HepG2 (cell line): Measurements from ENCODE around the gene C15orf62. TPM values are rescaled to one million over a fixed set of nuclear protein-coding genes. Genes with fewer than 3 reads are reported as not detected.

ENCODE experiments used
- ERF ChIP-seq: IDR thresholded peaks from 2 replicates; pipeline ENCODE4 v1.6.1; 2018; ENCODE audit warnings: missing biosample characterization, missing genetic modification reagents
- IKZF5 ChIP-seq: IDR thresholded peaks from 2 replicates; pipeline ENCODE4 v1.6.1; 2018; ENCODE audit warnings: missing genetic modification reagents, mild to moderate bottlenecking, missing compliant biosample characterization
- KDM3A ChIP-seq: IDR thresholded peaks from 2 replicates; pipeline ENCODE4 v1.6.1; 2018; ENCODE audit warnings: low read depth, missing compliant biosample characterization
- KMT2B ChIP-seq: IDR thresholded peaks from 2 replicates; pipeline ENCODE4 v1.6.1; 2016; ENCODE audit warnings: missing genetic modification reagents, missing compliant biosample characterization
- MIER3 ChIP-seq: IDR thresholded peaks from 2 replicates; pipeline ENCODE4 v1.6.1; 2016; ENCODE audit warnings: missing compliant biosample characterization, borderline replicate concordance
- NFYB ChIP-seq: sonication (generic); formaldehyde crosslinking; IDR thresholded peaks from 2 replicates; pipeline ENCODE4 v1.4.0; 2020; ENCODE audit warnings: missing genetic modification reagents
- TFE3 ChIP-seq: IDR thresholded peaks from 2 replicates; pipeline ENCODE4 v1.6.1; 2016
- ZNF609 ChIP-seq: sonication (generic); formaldehyde crosslinking; IDR thresholded peaks from 2 replicates; pipeline ENCODE4 v1.4.0; 2020; ENCODE audit warnings: mild to moderate bottlenecking, missing genetic modification reagents, borderline replicate concordance
- ZNF720 ChIP-seq: sonication (generic); formaldehyde crosslinking; IDR thresholded peaks from 2 replicates; pipeline ENCODE4 v1.4.0; 2020; ENCODE audit warnings: missing genetic modification reagents
- ZNF770 ChIP-seq: sonication (generic); formaldehyde crosslinking; IDR thresholded peaks from 2 replicates; pipeline ENCODE4 v1.5.0; 2020; ENCODE audit warnings: mild to moderate bottlenecking, missing genetic modification reagents
- polyA plus RNA-seq, 8 experiments: library from polyadenylated mRNA; depleted of rRNA in 3 of 8; stranded (reverse) in 7 of 8; unstranded in 1 of 8; fragments of >200 nt; fragmentation: Illumina TruSeq in 4 of 8; extraction: Trizol in 4 of 8; gene quantifications; 2 replicates each; pipeline versions ENCODE4 v1.2.1 to v1.2.3, GENCODE V29; 2011 to 2016; ENCODE audit warnings: low read depth in 4 of 8, missing spikeins in 1 of 8, mixed read lengths in 1 of 8; ENCODE audit not compliant: insufficient read depth in 1 of 8
- total RNA-seq, 5 experiments: library from RNA; depleted of rRNA; stranded (reverse); fragments of >200 nt; fragmentation: Illumina TruSeq; extraction: Trizol; gene quantifications; 2 replicates each; pipeline ENCODE4 v1.2.3, GENCODE V29; 2016; ENCODE audit warnings: low read depth in 1 of 5

C15orf62 gene
- total and polyA plus RNA-seq, 2 of the 13 experiments (the other 11 are each of a cell fraction or from before 2014, with no cell fraction given), result 0.51 to 1.1 TPM

- TF ChIP-seq ERF, result peak; percentile 69; the same call in 1 of the 2 replicates
- TF ChIP-seq KDM3A (CRISPR knock-in tag), result 0 out of 2 replicates have a peak, but pooled peaks have one; percentile 50
- TF ChIP-seq ZNF770 (CRISPR knock-in tag), result no peak
- 0 out of 2 replicates have a peak, but pooled peaks have one; percentile 56 for TF ChIP-seq KMT2B (CRISPR knock-in tag)
- no peak for TF ChIP-seq NFYB (CRISPR knock-in tag)
- 0 out of 2 replicates have a peak, but pooled peaks have one; percentile 23 for TF ChIP-seq TFE3 (CRISPR knock-in tag)
- 0 out of 2 replicates have a peak, but pooled peaks have one; percentile 13 for TF ChIP-seq ZNF609 (CRISPR knock-in tag)
- peak; percentile 72; the same call in 1 of the 2 replicates for TF ChIP-seq IKZF5 (CRISPR knock-in tag)
- TF ChIP-seq ZNF720 (CRISPR knock-in tag), result no peak
- 0 out of 2 replicates have a peak, but pooled peaks have one; percentile 42 for TF ChIP-seq MIER3 (CRISPR knock-in tag)
Observed at GRCh38 chr15:40782609-40783227, 12.9 kb downstream of the C15orf62 start (continued).
